Fibroblast of mammary gland (primary cell): ENCODE data around the gene ADK.

ENCODE experiments used
- DNase-seq: peaks from one replicate; pipeline ENCODE4 v3.0.0-alpha.2; 2010; ENCODE audit warnings: low read depth
- H3K4me3 ChIP-seq: 2 replicates; pipeline ENCODE4 v1.5.1; 2011; ENCODE audit warnings: low read depth, mild to moderate bottlenecking, low read length, moderate library complexity; ENCODE audit not compliant: control insufficient read depth
- CTCF ChIP-seq: conservative IDR thresholded peaks from 2 replicates; pipeline ENCODE4 v1.5.1; 2011; ENCODE audit warnings: low read depth, low read length, inconsistent platforms; ENCODE audit not compliant: control insufficient read depth, insufficient read depth

ADK gene

GRCh38 chr10:74433595-74433956 is 282.6 kb downstream of the ADK start:
- TF ChIP-seq CTCF, result no peak
- no peak overlapping the region for H3K4me3 ChIP-seq
- DNase-seq, result no peak

- TF ChIP-seq CTCF, result no peak
- peak; percentile 8 for DNase-seq
- no peak overlapping the region for H3K4me3 ChIP-seq
These were observed 283.0 kb downstream of the ADK start for GRCh38 chr10:74433993-74434392.

- no peak for DNase-seq
- TF ChIP-seq CTCF, result no peak
- H3K4me3 ChIP-seq, result no peak overlapping the region
These were observed 283.5 kb downstream of the ADK start for GRCh38 chr10:74434547-74434946.

GRCh38 chr10:74436523-74437170 is 285.6 kb downstream of the ADK start:
- no peak overlapping the region for H3K4me3 ChIP-seq
- TF ChIP-seq CTCF, result no peak
- no peak for DNase-seq

GRCh38 chr10:74437822-74438221 is 286.8 kb downstream of the ADK start:
- no peak for TF ChIP-seq CTCF
- peak; percentile 61 for DNase-seq
- H3K4me3 ChIP-seq, result no peak overlapping the region

- DNase-seq, result no peak
- no peak for TF ChIP-seq CTCF
- no peak overlapping the region for H3K4me3 ChIP-seq
These were observed 288.2 kb downstream of the ADK start for GRCh38 chr10:74439213-74439612.

GRCh38 chr10:74445493-74445892 is 294.5 kb downstream of the ADK start:
- TF ChIP-seq CTCF, result no peak
- no peak for DNase-seq
- H3K4me3 ChIP-seq, result no peak overlapping the region
